Measurements from ENCODE around the gene SCAND1. TPM values are rescaled to one million over a fixed set of nuclear protein-coding genes. Genes with fewer than 3 reads are reported as not detected.
A peak's percentile ranks its signal among the peaks of the same experiment; 100 is the strongest.

The SCAND1 gene
- total and polyA plus RNA-seq, 2 donors (not counting 1 experiment from before 2014, with no cell fraction given) = 8.3 to 44.3 TPM

- Histone ChIP-seq H3K9me3 (ENCODE audit: control insufficient read depth, insufficient read depth, low read depth, low read length) (no peaks in the 10 kb centered on the region), H3K79me2 (ENCODE audit: control insufficient read depth, insufficient read depth, low read length) (no peaks in the 10 kb centered on the region), H3K4me2 (ENCODE audit: extremely low read depth, insufficient read depth, low read length) (no peak overlapping the region), H3K4me1 (ENCODE audit: control insufficient read depth, extremely low read depth, insufficient read depth, low read length) (no peaks in the 10 kb centered on the region), H4K20me1 (ENCODE audit: control insufficient read depth, extremely low read depth, insufficient read depth, low read length) (no peaks in the 10 kb centered on the region), H3K4me3 (replicated peaks in 1 of 4; ENCODE audit: control extremely low read depth in 1 of 4, insufficient read depth in 1 of 4, low read depth in 3 of 4, low read length in 4 of 4) (no peak overlapping the region), H3K27me3 (ENCODE audit: control insufficient read depth, insufficient read depth, low read length) (no peaks in the 10 kb centered on the region), H3K27ac (ENCODE audit: insufficient read depth, low read length) (no peak overlapping the region), H3K9ac (ENCODE audit: insufficient read depth, low read length) (no peak overlapping the region), H2AFZ (ENCODE audit: low read length) (no peak overlapping the region), H3K36me3 (ENCODE audit: control insufficient read depth, insufficient read depth, low read length) (peaks cover 7% of the 10 kb centered on the region)
- TF ChIP-seq EZH2 (IDR thresholded peaks at IDR 0.05; ENCODE audit: low read length, missing control alignments) (no peak), CTCF (conservative IDR thresholded peaks at IDR 0.05 in 1 of 2, IDR thresholded peaks at IDR 0.05 in 1 of 2; ENCODE audit: low read depth in 1 of 2, low read length in 2 of 2) (no peak)
- DNase-seq (ENCODE audit: low read depth in 2 of 2) = no peak
These were observed 12.7 kb downstream of the SCAND1 start for GRCh38 chr20:35941620-35942019.

GRCh38 chr20:35939264-35939663 lies 15.0 kb downstream of the SCAND1 start:
- Histone ChIP-seq H3K27me3 (ENCODE audit: control insufficient read depth, insufficient read depth, low read length) (no peaks in the 10 kb centered on the region), H3K79me2 (ENCODE audit: control insufficient read depth, insufficient read depth, low read length) (no peaks in the 10 kb centered on the region), H3K4me2 (ENCODE audit: extremely low read depth, insufficient read depth, low read length) (no peak overlapping the region), H3K9me3 (ENCODE audit: control insufficient read depth, insufficient read depth, low read depth, low read length) (no peaks in the 10 kb centered on the region), H3K36me3 (ENCODE audit: control insufficient read depth, insufficient read depth, low read length) (peaks cover 7% of the 10 kb centered on the region), H3K4me3 (replicated peaks in 1 of 4; ENCODE audit: control extremely low read depth in 1 of 4, insufficient read depth in 1 of 4, low read depth in 3 of 4, low read length in 4 of 4) (no peak overlapping the region), H3K4me1 (ENCODE audit: control insufficient read depth, extremely low read depth, insufficient read depth, low read length) (no peaks in the 10 kb centered on the region), H3K9ac (ENCODE audit: insufficient read depth, low read length) (no peak overlapping the region), H3K27ac (ENCODE audit: insufficient read depth, low read length) (no peak overlapping the region), H2AFZ (ENCODE audit: low read length) (no peak overlapping the region), H4K20me1 (ENCODE audit: control insufficient read depth, extremely low read depth, insufficient read depth, low read length) (no peaks in the 10 kb centered on the region)
- TF ChIP-seq CTCF (conservative IDR thresholded peaks at IDR 0.05 in 1 of 2, IDR thresholded peaks at IDR 0.05 in 1 of 2; ENCODE audit: low read depth in 1 of 2, low read length in 2 of 2) = no peak
- TF ChIP-seq EZH2 (IDR thresholded peaks at IDR 0.05; ENCODE audit: low read length, missing control alignments) = no peak
- DNase-seq (ENCODE audit: low read depth in 2 of 2) = peak in 1 of 2 donors; percentile 1

GRCh38 chr20:35934050-35934449 lies 20.3 kb downstream of the SCAND1 start:
- TF ChIP-seq EZH2 (IDR thresholded peaks at IDR 0.05; ENCODE audit: low read length, missing control alignments) (no peak), CTCF (conservative IDR thresholded peaks at IDR 0.05 in 1 of 2, IDR thresholded peaks at IDR 0.05 in 1 of 2; ENCODE audit: low read depth in 1 of 2, low read length in 2 of 2) (no peak)

More at GRCh38 chr20:35934050-35934449, 20.3 kb downstream of the SCAND1 start:
- Histone ChIP-seq H2AFZ (ENCODE audit: low read length) (no peak overlapping the region), H3K36me3 (ENCODE audit: control insufficient read depth, insufficient read depth, low read length) (peaks cover 4% of the 10 kb centered on the region), H3K27ac (ENCODE audit: insufficient read depth, low read length) (no peak overlapping the region), H3K9ac (ENCODE audit: insufficient read depth, low read length) (no peak overlapping the region), H3K27me3 (ENCODE audit: control insufficient read depth, insufficient read depth, low read length) (no peaks in the 10 kb centered on the region), H3K4me1 (ENCODE audit: control insufficient read depth, extremely low read depth, insufficient read depth, low read length) (no peaks in the 10 kb centered on the region), H3K4me2 (ENCODE audit: extremely low read depth, insufficient read depth, low read length) (no peak overlapping the region), H4K20me1 (ENCODE audit: control insufficient read depth, extremely low read depth, insufficient read depth, low read length) (no peaks in the 10 kb centered on the region), H3K9me3 (ENCODE audit: control insufficient read depth, insufficient read depth, low read depth, low read length) (no peaks in the 10 kb centered on the region), H3K79me2 (ENCODE audit: control insufficient read depth, insufficient read depth, low read length) (no peaks in the 10 kb centered on the region), H3K4me3 (replicated peaks in 1 of 4; ENCODE audit: control extremely low read depth in 1 of 4, insufficient read depth in 1 of 4, low read depth in 3 of 4, low read length in 4 of 4) (no peak overlapping the region)
- no peak for DNase-seq (ENCODE audit: low read depth in 2 of 2)

Data from fibroblast of lung (primary cell).